ENCODE measurements around the gene KRT2. TPM values are rescaled to one million over a fixed set of nuclear protein-coding genes. Genes with fewer than 3 reads are reported as not detected.

Gene KRT2
- total and polyA plus RNA-seq, 9 of the 15 experiments (the other 6 are each of a cell fraction or from before 2014, with no cell fraction given) = 0.03 to 0.69 (median 0.07) TPM; not detected in 2

DNA sequence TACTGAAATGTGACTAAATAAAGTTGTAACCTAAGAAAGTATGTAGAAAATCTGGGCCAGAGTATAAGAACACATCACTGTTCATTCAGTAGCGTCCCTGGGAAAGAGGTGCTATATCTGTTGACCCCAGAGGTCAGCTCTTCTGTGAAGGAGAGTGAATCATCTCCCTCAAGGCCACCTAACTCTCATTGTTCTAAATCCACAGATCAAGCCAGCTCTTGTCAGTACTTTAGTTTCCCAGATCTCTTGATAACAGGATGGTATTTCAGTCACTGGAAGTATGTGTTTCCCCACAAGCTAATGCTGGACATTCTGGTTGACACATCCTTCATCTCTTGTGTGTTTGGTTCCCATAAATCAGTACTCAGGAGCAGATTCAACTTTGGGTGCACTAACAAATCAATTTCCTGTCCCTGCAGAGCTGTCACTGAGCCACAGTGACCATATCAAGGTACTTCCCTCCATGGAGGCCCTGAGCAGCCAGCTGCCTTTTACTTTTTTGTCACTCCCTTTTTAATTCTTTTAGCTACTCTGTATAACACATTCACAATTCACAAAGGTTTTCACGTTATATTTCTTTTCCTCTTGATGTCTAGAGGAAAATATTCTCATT, 20.4 kb upstream of the KRT2 start:
- DNase-seq (ENCODE audit: extremely low read depth in 1 of 4, low spot score in 3 of 4) = no peak
- Histone ChIP-seq H3K79me2 (ENCODE audit: control insufficient read depth, insufficient read depth, low read length) (no peaks in the 10 kb centered on the region), H3K9me3 (replicated peaks; ENCODE audit: control insufficient read depth, insufficient read depth, low read depth, low read length) (no peaks in the 10 kb centered on the region), H3K9me1 (ENCODE audit: control insufficient read depth, insufficient read depth, low read length) (no peaks in the 10 kb centered on the region), H2AFZ (ENCODE audit: low read depth, low read length) (no peak overlapping the region), H3K4me2 (ENCODE audit: insufficient read depth, low read length) (no peak overlapping the region), H4K20me1 (replicated peaks; ENCODE audit: control insufficient read depth, insufficient read depth, low read length) (no peaks in the 10 kb centered on the region), H3K36me3 (ENCODE audit: control insufficient read depth, insufficient read depth, low read length) (no peaks in the 10 kb centered on the region), H3K4me3 (no peak overlapping the region), H3K27me3 (ENCODE audit: control insufficient read depth in 2 of 2, insufficient read depth in 2 of 2, low read length in 2 of 2) (peaks cover 0 to 7% of the 10 kb centered on the region in 2 experiments; a peak in 2 of 5 replicates), H3K27ac (ENCODE audit: extremely low read depth, low read depth, low read length) (no peak overlapping the region), H3K9ac (ENCODE audit: insufficient read depth in 1 of 2, low read depth in 2 of 2, low read length in 2 of 2) (no peak overlapping the region), H3K4me1 (replicated peaks in 1 of 2; ENCODE audit: control insufficient read depth in 2 of 2, insufficient read depth in 2 of 2, low read length in 2 of 2) (peaks cover 0 to 6% of the 10 kb centered on the region in 2 experiments; a peak in 1 of 5 replicates)
- ChIA-PET CTCF (ENCODE audit: low intra/inter-chr PET ratio) (interaction anchor here (0.7 kb wide), 1 partner anchor 10 kb away, joined by 3 read pairs; no protein-coding TSS in a partner anchor), POLR2A (interaction anchor here (0.5 to 0.8 kb wide), 5 partner anchors 10 to 20 kb away, joined by 3 to 5 read pairs (median 3); partner anchors contain the start of gene KRT2)
- intact Hi-C loops (cut with micrococcal nuclease) (no loop called here), in situ Hi-C loops (cut with MboI) (no loop called here)
- BruUV-seq (replicated peaks) = no TSS peak
- peak; percentile 40 for FAIRE-seq
- 4% methylated on average over 2 of the region's 2 CpGs for WGBS (ENCODE audit: insufficient coverage, low coverage, missing lambda C conversion rate)
- ATAC-seq = no peak
- TF ChIP-seq ZNF24 (IDR thresholded peaks at IDR 0.05) = no peak
- TF ChIP-seq RFX5 (IDR thresholded peaks at IDR 0.05; ENCODE audit: low read depth, low read length) = no peak
- no peak for TF ChIP-seq ZNF395 (CRISPR knock-in tag; IDR thresholded peaks at IDR 0.05)
- no peak for TF ChIP-seq ZNF444 (CRISPR knock-in tag; IDR thresholded peaks at IDR 0.05)
- no peak for TF ChIP-seq SNRNP70 (optimal IDR thresholded peaks at IDR 0.05; ENCODE audit: low read depth, low read length)
- TF ChIP-seq HDAC8 (tag; IDR thresholded peaks at IDR 0.05) = no peak
- TF ChIP-seq ETV5 (CRISPR knock-in tag; IDR thresholded peaks at IDR 0.05; ENCODE audit: low read depth) = no peak
- no peak for TF ChIP-seq CSDE1 (IDR thresholded peaks at IDR 0.05)
- no peak for TF ChIP-seq HNRNPUL1 (IDR thresholded peaks at IDR 0.05; ENCODE audit: low read length)
- TF ChIP-seq, protein P1, sequence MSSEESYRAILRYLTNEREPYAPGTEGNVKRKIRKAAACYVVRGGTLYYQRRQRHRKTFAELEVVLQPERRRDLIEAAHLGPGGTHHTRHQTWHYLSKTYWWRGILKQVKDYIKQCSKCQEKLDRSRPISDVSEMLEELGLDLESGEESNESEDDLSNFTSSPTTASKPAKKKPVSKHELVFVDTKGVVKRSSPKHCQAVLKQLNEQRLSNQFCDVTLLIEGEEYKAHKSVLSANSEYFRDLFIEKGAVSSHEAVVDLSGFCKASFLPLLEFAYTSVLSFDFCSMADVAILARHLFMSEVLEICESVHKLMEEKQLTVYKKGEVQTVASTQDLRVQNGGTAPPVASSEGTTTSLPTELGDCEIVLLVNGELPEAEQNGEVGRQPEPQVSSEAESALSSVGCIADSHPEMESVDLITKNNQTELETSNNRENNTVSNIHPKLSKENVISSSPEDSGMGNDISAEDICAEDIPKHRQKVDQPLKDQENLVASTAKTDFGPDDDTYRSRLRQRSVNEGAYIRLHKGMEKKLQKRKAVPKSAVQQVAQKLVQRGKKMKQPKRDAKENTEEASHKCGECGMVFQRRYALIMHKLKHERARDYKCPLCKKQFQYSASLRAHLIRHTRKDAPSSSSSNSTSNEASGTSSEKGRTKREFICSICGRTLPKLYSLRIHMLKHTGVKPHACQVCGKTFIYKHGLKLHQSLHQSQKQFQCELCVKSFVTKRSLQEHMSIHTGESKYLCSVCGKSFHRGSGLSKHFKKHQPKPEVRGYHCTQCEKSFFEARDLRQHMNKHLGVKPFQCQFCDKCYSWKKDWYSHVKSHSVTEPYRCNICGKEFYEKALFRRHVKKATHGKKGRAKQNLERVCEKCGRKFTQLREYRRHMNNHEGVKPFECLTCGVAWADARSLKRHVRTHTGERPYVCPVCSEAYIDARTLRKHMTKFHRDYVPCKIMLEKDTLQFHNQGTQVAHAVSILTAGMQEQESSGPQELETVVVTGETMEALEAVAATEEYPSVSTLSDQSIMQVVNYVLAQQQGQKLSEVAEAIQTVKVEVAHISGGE (CRISPR knock-in tag; IDR thresholded peaks at IDR 0.05) = no peak
- TF ChIP-seq, protein P2, sequence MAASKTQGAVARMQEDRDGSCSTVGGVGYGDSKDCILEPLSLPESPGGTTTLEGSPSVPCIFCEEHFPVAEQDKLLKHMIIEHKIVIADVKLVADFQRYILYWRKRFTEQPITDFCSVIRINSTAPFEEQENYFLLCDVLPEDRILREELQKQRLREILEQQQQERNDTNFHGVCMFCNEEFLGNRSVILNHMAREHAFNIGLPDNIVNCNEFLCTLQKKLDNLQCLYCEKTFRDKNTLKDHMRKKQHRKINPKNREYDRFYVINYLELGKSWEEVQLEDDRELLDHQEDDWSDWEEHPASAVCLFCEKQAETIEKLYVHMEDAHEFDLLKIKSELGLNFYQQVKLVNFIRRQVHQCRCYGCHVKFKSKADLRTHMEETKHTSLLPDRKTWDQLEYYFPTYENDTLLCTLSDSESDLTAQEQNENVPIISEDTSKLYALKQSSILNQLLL (CRISPR knock-in tag; IDR thresholded peaks at IDR 0.05; ENCODE audit: borderline replicate concordance) = no peak
- no peak for TF ChIP-seq PRMT5 (CRISPR knock-in tag; IDR thresholded peaks at IDR 0.05)
- no peak for TF ChIP-seq ZNF311 (CRISPR knock-in tag; IDR thresholded peaks at IDR 0.05)
- no peak for TF ChIP-seq MBD2 (IDR thresholded peaks at IDR 0.05; ENCODE audit: borderline replicate concordance, low read depth)
- no peak for TF ChIP-seq POLR3G (IDR thresholded peaks at IDR 0.05; ENCODE audit: extremely low read depth, insufficient read length, insufficient replicate concordance)

All from K562 (cell line).